HG03457 (cell line): ENCODE results near the gene RBMX.

Experiments
- ATAC-seq: cut with Tn5 transposase; IDR thresholded peaks from one replicate; pipeline ENCODE4 v1.9.1; 2021; ENCODE audit warnings: moderate number of reproducible peaks; ENCODE audit not compliant: unreplicated experiment

Gene RBMX

GRCh38 chrX:136849395-136849794 is 31.1 kb downstream of the RBMX start:
- no peak for ATAC-seq

GRCh38 chrX:136847874-136848273 is 32.7 kb downstream of the RBMX start:
- ATAC-seq: no peak

- no peak for ATAC-seq
Observed at GRCh38 chrX:136839196-136839595, 41.3 kb downstream of the RBMX start.

- no peak for ATAC-seq
Observed at GRCh38 chrX:136835761-136836160, 44.8 kb downstream of the RBMX start.

GRCh38 chrX:136829413-136829812 is 51.1 kb downstream of the RBMX start:
- ATAC-seq: no peak

- ATAC-seq: no peak
Observed at GRCh38 chrX:136828830-136829229, 51.7 kb downstream of the RBMX start.

- ATAC-seq: no peak
Observed at GRCh38 chrX:136827026-136827425, 53.5 kb downstream of the RBMX start.

GRCh38 chrX:136825771-136826170 is 54.8 kb downstream of the RBMX start:
- ATAC-seq: no peak
